Right kidney (tissue), 1 donor: Measurements from ENCODE around the gene A2ML1.
A peak's percentile ranks its signal among the peaks of the same experiment; 100 is the strongest.
"Not testable (repeated sequence)": the region's sequence is repeated elsewhere in the genome, so short reads cannot be mapped to it uniquely, and the experiment has no call there.

Experiments
- DNase-seq: peaks from one replicate; pipeline ENCODE4 v3.0.0-alpha.2; 2016

The A2ML1 gene

DNA sequence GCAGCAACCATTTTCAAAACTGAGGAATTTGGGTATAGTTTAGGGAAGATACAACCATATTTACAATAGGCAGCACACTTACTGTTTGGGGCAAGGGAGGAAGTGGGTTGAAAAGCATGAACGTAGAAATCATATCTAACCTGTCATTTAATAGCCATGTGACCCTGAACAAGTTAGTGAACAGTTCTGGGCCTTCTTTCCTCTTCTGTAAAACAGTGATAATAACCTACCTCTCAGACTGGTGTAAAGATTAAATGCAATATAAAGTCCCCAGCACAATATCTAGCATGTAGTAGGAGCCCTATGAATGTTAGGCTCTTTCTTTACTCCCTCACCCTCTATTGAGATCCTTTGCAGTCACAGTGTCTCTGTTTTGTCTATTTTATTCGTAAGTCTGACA lies 33.5 kb downstream of the A2ML1 start:
- DNase-seq, result no peak

DNA sequence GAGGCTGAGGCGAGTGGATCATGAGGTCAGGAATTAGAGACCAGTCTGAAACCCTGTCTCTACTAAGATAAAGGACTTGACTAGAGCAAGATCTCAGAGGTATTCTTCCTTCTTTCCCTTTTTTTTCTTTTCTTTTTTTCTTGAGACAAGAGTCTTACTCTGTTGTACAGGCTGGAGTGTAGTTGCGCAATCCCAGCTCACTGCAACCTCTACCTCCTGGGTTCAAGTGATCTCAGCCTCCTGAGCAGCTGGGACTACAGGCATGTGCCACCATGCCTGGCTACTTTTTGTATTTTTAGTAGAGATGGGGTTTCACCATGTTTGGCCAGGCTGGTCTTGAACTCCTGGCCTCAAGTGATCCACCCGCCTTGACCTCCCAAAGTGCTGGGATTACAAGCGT lies 37.0 kb downstream of the A2ML1 start:
- DNase-seq, result not testable (repeated sequence)

DNA sequence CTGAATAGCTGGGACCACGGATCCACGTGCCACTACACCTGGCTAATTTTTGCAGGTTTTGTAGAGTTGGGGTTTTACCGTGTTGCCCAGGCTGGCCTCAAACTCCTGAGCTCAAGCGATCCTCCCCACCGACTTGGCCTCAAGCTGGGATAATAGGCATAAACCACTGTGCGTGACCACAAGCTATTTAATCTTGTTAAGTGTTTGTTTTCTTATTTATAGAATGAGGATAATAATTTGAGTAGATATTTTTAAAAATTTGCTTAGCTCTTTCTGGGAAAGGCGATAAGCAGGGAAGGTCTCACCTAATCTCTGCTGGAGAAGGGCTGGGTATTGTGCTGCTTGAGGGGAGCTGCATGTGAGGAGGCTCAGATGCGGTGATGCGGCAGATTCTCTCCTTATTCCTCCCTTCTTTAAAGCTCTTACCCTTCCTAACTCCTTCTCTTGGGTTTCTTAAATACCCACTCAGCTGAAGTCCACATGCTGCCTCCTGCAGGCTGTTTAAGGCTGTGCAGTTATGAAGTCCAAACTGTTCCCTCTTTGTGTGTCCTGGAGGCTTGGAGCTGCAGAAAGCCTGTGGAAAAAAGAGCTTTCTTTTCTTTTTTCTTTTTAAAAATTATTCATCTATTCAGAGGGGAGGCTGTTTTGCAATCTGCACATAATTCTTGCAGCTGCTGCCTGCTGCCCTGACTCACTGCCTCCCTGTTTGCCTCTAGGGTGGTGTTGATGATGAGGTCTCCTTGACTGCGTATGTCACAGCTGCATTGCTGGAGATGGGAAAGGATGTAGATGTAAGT lies 37.9 kb downstream of the A2ML1 start:
- DNase-seq, result peak; percentile 10

DNA sequence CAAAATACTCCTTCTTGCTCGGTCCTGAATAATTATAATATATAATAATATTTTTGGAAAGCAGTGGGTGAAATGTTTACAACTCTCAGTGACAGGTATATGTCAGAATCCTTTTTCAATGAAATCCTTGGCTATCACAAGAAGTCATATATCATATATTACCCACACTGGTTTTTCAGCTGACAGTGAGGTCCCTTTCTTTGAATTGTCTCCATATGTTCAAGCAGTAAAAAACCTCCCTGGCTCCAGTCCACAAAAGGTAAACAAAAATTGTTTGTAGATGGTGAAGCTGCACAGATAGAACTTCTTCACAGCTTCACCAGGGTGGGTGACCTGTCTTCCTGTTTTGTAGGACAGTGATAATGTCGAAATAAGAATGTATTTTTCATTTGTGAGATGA lies 44.0 kb downstream of the A2ML1 start:
- DNase-seq, result no peak

DNA sequence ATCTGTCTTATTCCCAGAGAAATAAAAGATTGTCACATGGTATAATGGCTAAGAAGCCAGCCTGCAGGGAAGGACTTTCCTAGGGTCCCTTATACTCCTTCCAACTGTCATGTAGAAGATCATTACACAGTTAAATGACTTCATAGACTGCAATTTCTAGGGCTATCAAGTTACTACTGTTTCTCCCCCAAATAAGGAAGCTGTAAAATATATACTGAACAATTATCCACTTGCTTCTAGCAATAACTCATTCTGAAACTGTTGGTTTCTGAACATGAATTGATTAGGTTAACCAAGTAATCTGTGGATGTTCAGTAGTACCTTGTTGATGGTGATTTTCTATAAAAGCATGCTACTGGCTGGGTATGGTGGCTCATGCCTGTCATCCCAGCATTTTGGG lies 44.6 kb downstream of the A2ML1 start:
- DNase-seq, result no peak

DNA sequence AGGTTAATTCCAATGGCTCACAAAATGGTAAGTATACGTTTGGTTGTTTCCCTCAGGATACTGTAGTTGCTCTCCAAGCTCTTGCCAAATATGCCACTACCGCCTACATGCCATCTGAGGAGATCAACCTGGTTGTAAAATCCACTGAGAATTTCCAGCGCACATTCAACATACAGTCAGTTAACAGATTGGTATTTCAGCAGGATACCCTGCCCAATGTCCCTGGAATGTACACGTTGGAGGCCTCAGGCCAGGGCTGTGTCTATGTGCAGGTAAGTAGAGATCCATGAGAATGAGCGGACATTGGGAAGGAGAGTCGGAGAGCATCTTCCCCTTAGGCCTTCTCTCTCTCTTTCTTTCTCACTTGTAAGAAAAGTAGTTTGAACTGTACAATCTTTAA lies 45.4 kb downstream of the A2ML1 start:
- no peak for DNase-seq

DNA sequence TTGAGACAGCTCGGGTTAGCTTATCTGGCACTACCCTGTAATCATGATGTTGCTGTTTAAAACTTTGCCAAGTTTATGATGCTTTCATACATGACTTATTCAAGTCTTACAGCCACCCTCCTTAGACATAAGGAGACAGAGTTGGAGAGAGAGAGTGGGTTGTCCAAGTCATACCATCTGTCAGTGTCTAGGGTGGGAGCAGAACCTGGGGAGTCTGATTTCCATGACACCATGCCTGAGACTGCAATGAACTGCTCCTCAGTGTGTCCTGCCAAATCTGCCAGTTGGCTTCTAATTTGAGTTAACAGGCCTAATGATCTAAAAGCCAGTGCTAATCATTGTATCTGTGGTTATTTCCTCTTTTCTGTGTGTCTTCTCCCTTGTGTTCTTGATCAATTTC lies 48.2 kb downstream of the A2ML1 start:
- DNase-seq, result no peak

DNA sequence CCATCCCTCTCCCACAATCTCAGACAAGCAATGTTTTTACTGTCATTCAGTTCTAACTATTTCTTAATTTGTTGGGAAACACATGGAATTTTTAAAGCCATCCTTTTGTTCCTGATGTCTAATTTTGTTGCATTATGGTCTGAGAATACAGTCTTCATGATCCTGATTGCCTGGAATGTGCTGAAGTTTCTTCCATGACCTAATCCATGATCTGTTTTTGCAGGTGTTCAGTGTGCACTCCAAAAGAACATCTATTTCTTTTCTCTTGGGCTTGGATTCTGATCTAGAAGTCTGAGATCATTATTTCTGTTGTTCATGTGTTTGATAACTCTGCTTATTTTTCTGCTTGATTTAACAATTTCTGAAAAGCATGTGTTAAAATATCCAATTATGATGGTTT lies 48.6 kb downstream of the A2ML1 start:
- DNase-seq, result no peak

DNA sequence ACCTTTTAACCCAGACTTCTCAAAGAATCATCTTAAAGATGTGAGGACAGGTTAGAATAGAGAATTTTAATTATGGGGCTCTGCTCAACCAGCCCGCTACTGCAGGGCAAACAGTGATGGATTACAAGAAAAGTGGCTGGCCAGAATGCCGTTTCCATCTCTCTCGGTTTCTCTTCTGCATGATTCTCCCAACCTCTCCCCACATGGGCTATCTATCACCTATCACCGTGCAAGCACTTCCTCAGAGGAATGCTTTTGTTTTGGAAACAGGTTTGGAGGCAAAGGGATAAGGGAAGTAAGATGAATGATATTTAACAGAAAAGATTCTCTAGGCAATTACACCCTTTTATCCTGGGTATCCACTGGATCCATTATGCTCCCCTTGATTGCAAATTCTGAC lies 54.5 kb downstream of the A2ML1 start:
- no peak for DNase-seq

DNA sequence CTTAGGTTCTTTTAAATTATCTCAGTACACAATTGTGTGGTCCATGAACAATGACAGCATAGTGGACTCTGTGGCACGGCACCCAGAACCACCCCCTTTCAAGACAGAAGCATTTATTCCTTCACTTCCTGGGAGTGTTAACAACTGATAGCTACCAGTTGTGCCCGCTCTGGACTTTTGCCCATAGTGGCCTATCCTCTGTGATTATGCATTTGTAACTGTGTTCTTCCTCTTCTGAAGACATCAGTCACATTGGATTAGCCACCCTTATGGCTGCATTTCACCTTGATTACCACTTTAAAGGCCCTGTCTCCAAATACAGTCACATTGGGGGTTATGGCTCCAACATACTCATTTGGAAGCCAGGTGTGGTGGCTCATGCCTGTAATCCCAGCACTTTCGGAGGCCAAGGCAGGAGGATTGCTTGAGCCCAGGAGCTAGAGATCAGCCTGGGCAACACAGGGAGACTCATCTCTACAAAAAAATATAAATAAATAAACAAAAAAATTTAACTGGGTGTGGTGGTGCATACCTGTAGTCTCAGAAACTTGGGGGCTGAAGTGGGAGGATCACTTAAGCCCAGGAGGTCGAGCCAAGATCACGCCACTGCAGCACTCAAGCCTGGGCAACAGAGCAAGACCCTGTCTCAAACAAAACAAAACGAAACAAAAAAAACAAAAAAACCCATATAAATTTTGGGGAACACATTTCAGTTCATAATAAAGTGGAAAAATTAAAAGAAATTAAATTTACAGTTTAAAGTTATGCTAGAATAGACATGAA lies 64.3 kb downstream of the A2ML1 start:
- DNase-seq, result no peak

DNA sequence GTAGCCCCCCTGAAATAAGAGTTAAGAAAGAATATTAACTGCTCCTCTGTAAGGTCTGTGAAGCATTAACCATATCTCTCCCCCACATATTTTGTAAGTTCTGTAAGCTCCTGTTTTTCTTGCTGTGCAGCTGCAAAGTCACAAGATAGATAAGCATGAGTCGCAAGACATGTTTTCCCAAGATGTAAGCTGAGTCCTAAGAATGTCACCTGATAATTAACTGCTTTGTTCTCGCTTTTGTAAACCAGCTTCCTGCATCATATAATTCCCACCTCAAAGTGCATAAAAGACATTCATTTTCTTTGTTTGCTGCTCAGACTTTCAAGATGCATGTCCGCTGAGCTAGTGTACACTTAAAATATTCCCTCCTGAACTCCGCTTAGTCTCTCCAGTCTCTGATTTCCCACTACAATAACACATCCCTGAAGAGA lies 64.9 kb downstream of the A2ML1 start:
- DNase-seq, result no peak

DNA sequence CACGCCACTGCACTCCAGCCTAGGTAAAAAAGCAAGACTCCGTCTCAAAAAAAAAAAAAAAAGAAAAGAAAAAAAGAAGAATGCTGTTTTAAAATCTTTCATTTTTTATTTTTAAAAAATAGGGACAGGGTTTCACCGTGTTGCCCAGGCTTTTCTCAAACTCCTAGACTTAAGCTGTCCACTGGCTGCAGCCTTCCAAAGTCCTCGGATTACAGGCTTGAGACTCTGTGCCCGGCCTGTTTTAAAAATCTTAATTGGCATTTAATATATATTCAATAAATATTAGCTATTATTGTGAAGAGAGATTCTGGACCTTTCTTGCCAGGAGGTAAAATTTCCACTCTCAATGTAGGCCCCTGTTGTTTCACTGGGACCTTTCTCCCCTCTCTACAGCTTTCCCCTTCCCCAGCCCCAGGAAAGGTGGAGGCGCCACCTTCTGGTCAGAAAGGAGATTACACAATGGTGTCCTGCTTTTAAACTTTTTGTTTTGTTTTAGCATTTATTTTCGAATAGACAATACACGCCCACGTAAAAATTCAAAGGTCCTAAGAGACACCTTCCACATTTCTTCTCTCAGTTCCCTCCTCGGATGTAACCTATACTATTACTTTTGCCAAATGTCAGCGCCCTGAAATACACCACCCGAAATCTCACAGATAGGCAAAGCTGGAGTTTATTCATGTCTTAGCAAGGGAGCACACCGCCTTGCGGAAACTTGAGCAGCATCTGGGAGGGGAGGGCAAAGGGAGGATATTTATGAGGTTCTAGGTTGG lies 68.1 kb downstream of the A2ML1 start:
- peak; percentile 77 for DNase-seq

DNA sequence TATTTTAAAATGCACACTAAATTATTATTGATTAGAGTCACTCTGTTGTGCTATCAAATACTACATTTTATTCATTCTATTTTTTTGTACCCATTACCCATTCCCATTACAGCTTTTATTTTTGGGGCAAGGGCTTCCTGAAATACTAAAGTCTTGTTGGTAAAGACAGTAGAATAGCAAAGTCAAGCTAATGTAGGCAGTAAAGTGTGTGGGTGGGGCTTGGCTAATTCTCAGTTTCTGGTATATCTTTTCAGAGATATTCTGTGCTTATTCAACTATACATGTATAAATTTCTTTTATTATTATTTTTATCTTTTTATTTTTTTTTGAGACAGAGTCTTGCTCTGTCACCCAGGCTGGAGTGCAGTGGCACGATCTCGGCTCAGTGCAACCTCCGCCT lies 69.6 kb downstream of the A2ML1 start:
- DNase-seq, result no peak

DNA sequence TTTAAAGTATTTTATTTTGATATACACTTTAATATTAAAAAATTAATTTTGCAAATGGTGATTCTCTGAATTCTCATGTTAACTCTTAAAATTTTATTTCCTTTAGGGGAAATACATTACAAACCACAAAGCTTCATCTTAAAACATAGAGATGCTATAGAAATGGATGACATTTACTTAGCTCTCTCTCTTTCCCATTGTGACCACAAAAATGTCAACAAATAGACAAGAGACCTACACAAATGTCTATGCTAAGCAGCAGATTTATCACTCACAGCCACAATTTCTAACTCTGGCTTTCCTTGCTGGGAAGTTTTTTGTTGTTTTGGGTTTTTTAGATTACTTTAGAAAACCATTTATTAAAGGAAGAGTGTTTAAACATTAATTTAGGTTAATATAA lies 72.0 kb downstream of the A2ML1 start:
- no peak for DNase-seq

DNA sequence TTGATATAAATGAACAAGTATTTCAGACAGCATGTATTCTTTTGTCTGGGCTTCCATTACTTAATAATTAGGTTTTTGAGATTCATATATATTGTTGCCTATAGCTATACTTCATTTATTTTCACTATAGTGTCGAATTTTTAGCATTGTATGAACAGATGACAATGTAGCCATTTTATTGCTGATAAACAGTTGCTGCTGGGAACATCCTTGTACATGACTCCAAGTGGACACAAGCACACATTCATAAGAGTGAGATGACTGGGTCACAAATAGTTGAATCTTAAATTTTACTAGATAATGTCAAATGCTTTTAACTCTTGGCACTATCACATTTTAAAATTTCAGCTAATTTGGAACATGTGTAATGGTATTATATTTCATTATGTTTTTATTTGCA lies 72.6 kb downstream of the A2ML1 start:
- no peak for DNase-seq

DNA sequence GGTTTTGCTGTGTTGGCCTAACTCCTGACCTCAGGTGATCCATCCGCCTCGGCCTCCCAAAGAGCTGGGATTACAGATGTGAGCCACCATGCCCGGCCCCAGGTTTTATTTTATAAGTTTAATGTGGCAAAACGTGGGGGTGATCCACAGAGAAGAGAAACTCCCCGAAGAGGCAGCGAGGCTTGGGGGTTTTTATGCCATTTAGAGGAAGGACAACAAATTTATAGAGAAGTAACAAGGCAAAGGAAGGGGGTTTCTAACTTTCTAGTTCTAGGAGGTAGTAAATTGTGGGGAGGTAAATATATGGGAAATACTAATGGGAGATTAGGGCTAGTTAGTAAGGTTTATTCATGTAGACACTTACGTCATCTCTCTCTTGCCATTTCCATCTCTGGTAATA lies 74.7 kb downstream of the A2ML1 start:
- no peak for DNase-seq

DNA sequence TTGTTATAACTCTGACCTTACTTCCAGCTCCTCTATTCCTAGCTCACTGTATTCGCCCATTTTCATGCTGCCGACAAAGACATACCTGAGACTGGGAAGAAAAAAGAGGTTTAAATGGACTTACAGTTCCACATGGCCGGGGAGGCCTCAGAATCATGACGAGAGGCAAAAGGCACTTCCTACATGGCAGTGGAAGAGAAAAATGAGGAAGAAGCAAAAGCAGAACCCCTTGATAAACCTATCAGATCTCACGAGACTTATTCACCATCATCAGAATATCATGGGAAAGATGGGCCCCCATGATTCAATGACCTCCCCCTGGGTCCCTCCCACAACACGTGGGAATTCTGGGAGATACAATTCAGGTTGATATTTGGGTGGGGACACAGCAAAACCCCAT lies 77.4 kb downstream of the A2ML1 start:
- no peak for DNase-seq

DNA sequence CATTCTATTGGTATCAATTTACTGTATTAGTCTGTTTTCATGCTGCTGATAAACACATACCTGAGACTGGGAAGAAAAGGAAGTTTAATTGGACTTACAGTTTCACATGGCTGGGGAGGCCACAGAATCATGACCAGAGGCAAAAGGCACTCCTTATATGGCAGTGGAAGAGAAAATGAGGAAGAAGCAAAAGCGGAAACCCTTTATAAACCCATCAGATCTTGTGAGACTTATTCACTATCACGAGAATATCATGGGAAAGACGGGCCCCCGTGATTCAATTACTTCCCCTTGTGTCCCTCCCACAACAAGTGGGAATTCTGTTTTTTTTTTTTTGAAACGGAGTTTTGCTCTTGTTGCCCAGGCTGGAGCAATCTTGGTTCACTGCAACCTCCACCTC lies 80.3 kb downstream of the A2ML1 start:
- DNase-seq, result not testable (repeated sequence)

DNA sequence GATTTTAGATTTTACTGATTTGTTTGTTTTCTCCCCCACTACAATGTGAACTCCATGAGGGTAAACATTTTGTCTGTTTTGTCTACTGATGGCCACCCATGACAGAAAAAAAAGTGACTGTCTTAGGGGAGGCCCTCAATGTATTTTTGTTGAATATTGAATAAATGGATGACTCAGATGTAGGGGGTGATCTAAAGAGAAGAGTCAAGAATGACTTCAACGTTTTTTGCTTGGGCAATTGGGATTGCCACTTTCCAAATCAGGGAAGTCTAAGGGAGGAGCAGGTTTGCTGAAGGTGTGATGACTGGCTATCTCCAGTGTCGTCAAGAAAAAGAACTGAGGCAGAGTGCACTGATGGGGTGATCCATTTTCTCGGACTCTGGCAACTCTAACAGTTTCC lies 81.2 kb downstream of the A2ML1 start:
- DNase-seq, result no peak

DNA sequence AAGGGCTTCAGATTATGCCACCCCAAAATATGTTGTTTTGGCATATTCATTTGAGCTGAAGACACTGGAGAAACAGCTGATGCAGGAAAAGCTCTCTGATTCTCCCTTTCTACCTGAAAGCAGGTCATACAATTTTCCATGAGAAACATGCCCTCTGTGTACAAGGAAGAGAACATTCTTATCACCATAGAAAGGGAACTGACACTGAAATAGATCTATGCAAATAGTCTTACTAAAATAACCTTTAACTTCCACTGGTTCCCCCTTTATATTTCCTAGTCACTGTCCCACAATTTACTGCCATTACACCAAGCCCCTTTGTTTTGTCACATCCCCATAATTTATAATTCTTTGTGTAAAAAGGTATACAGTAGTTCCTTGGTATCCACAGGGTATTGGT lies 82.2 kb downstream of the A2ML1 start:
- DNase-seq, result no peak

DNA sequence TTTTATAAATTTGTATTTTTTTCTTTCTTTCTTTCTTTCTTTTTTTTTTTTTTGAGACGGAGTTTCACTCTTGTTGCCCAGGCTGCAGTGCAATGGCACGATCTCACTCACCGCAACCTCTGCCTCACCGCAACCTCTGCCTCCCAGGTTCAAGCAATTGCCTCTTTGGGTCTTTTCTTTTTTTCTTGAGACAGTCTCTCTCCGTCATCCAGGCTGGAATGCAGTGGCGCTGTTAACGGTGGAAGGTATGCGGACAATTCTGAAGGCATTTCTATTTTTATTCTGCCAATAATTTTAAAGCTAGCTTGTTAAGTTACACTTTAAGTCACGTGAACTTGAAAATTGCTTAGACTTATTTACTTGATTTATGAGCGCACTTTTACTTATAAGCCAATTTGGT lies 83.1 kb downstream of the A2ML1 start:
- DNase-seq, result no peak

DNA sequence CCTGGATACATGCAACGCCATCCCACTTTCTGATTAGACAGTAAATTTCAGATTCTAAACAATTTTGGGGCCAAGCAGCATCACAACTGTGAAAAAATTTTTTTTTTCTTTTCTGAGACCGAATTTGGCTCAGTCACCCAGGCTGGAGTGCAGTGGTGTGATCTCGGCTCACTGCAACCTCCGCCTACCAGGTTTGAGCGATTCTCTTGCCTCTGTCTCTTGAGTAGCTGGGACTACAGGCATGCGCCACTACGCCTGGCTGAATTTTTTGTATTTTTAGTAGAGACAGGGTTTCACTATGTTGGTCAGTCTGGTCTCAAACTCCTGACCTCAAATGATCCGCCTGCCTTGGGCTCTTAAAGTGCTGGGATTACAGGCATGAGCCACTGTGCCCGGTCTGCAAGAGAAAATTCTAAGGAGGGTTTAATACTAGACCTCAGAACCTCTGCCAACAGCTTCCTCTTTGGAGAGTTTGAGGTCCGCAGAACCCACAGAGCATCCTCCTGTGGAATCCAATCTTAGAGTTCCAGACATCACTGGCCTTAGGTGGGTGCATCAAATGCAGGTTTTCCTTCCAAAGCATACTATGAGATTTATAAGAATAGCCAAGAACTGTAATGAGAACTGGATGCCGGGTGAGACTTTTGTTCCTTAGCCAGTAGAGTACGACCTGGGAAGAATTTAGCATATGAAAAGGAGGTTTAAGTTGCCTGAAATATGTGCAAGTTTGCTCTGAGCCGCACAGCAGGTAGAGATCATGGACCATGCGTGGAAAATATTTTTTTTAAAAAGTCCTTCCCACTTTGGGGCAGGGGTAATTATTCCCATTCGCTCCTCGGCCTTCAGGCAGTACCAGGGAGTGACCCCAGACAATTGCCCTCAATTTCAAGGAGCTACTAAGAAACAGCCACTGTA lies 84.1 kb downstream of the A2ML1 start:
- DNase-seq, result no peak
